ENCODE measurements around the gene DPEP1. TPM values are rescaled to one million over a fixed set of nuclear protein-coding genes. Genes with fewer than 3 reads are reported as not detected.

DPEP1 gene
- total and polyA plus RNA-seq, 2 donors from 2014 or later = 24.2 to 433 TPM

GRCh38 chr16:89615176-89615575 is 1.7 kb downstream of the DPEP1 start:
- Histone ChIP-seq H3K27me3 (ENCODE audit: control insufficient read depth, insufficient read depth, low read length) (no peaks in the 10 kb centered on the region), H3K36me3 (ENCODE audit: control insufficient read depth in 2 of 3, insufficient read depth in 3 of 3, low read length in 3 of 3) (no peaks in the 10 kb centered on the region), H3K4me1 (ENCODE audit: control insufficient read depth in 2 of 3, insufficient read depth in 2 of 3, low read depth in 1 of 3, low read length in 3 of 3) (peaks cover 0 to 14% (median 4%) of the 10 kb centered on the region in 3 donors), H3K27ac (ENCODE audit: low read depth in 2 of 2, low read length in 2 of 2) (no peak overlapping the region), H3K9ac (ENCODE audit: low read length in 3 of 3) (no peak overlapping the region), H3K9me3 (ENCODE audit: control insufficient read depth in 2 of 3, insufficient read depth in 1 of 3, low read length in 3 of 3) (no peaks in the 10 kb centered on the region), H3K4me3 (ENCODE audit: low read length in 3 of 3) (peak overlapping the region in 2 of 3 donors; percentile 56 to 61)
- DNase-seq (no peak), FAIRE-seq (no peak)
- intact Hi-C loops (cut with DNase I) = no loop called here
- no peak for TF ChIP-seq CTCF (IDR thresholded peaks at IDR 0.05; ENCODE audit: borderline replicate concordance, extremely low read depth, insufficient read depth)

- Histone ChIP-seq H3K4me3 (ENCODE audit: low read length in 3 of 3) (peak overlapping the region in 2 of 3 donors; percentile 50 to 56), H3K9me3 (ENCODE audit: control insufficient read depth in 2 of 3, insufficient read depth in 1 of 3, low read length in 3 of 3) (no peaks in the 10 kb centered on the region), H3K4me1 (ENCODE audit: control insufficient read depth in 2 of 3, insufficient read depth in 2 of 3, low read depth in 1 of 3, low read length in 3 of 3) (peaks cover 0 to 18% (median 4%) of the 10 kb centered on the region in 3 donors), H3K9ac (ENCODE audit: low read length in 3 of 3) (no peak overlapping the region), H3K36me3 (ENCODE audit: control insufficient read depth in 2 of 3, insufficient read depth in 3 of 3, low read length in 3 of 3) (no peaks in the 10 kb centered on the region), H3K27me3 (ENCODE audit: control insufficient read depth, insufficient read depth, low read length) (no peaks in the 10 kb centered on the region), H3K27ac (ENCODE audit: low read depth in 2 of 2, low read length in 2 of 2) (no peak overlapping the region)
- no peak for FAIRE-seq
- TF ChIP-seq CTCF (IDR thresholded peaks at IDR 0.05; ENCODE audit: borderline replicate concordance, extremely low read depth, insufficient read depth) = peak; percentile 46
- DNase-seq = no peak
- intact Hi-C loops (cut with DNase I) = no loop called here
Measured at GRCh38 chr16:89615596-89616090, 2.2 kb downstream of the DPEP1 start.

GRCh38 chr16:89616623-89617022 is 3.2 kb downstream of the DPEP1 start:
- FAIRE-seq = no peak
- Histone ChIP-seq H3K36me3 (ENCODE audit: control insufficient read depth in 2 of 3, insufficient read depth in 3 of 3, low read length in 3 of 3) (no peaks in the 10 kb centered on the region), H3K4me3 (ENCODE audit: low read length in 3 of 3) (no peak overlapping the region), H3K27ac (ENCODE audit: low read depth in 2 of 2, low read length in 2 of 2) (peak overlapping the region in 1 of 2 donors; percentile 11), H3K27me3 (ENCODE audit: control insufficient read depth, insufficient read depth, low read length) (no peaks in the 10 kb centered on the region), H3K9ac (ENCODE audit: low read length in 3 of 3) (no peak overlapping the region), H3K4me1 (ENCODE audit: control insufficient read depth in 2 of 3, insufficient read depth in 2 of 3, low read depth in 1 of 3, low read length in 3 of 3) (peaks cover 0 to 21% (median 4%) of the 10 kb centered on the region in 3 donors), H3K9me3 (ENCODE audit: control insufficient read depth in 2 of 3, insufficient read depth in 1 of 3, low read length in 3 of 3) (no peaks in the 10 kb centered on the region)
- DNase-seq = no peak
- intact Hi-C loops (cut with DNase I) = no loop called here
- TF ChIP-seq CTCF (IDR thresholded peaks at IDR 0.05; ENCODE audit: borderline replicate concordance, extremely low read depth, insufficient read depth) = no peak

GRCh38 chr16:89617036-89617435 is 3.6 kb downstream of the DPEP1 start:
- FAIRE-seq = no peak
- no peaks in the 10 kb centered on the region for H3K27me3 ChIP-seq (ENCODE audit: control insufficient read depth, insufficient read depth, low read length)
- DNase-seq = no peak
- no peak overlapping the region for H3K4me3 ChIP-seq (ENCODE audit: low read length in 3 of 3)
- no peaks in the 10 kb centered on the region for H3K9me3 ChIP-seq (ENCODE audit: control insufficient read depth in 2 of 3, insufficient read depth in 1 of 3, low read length in 3 of 3)
- H3K4me1 ChIP-seq (ENCODE audit: control insufficient read depth in 2 of 3, insufficient read depth in 2 of 3, low read depth in 1 of 3, low read length in 3 of 3) = peaks cover 0 to 21% (median 4%) of the 10 kb centered on the region in 3 donors
- peak overlapping the region in 1 of 2 donors; percentile 11 for H3K27ac ChIP-seq (ENCODE audit: low read depth in 2 of 2, low read length in 2 of 2)
- TF ChIP-seq CTCF (IDR thresholded peaks at IDR 0.05; ENCODE audit: borderline replicate concordance, extremely low read depth, insufficient read depth) = no peak
- intact Hi-C loops (cut with DNase I) = no loop called here
- no peak overlapping the region for H3K9ac ChIP-seq (ENCODE audit: low read length in 3 of 3)
- H3K36me3 ChIP-seq (ENCODE audit: control insufficient read depth in 2 of 3, insufficient read depth in 3 of 3, low read length in 3 of 3) = no peaks in the 10 kb centered on the region
